ENCODE results near the gene CEP85. TPM values are rescaled to one million over a fixed set of nuclear protein-coding genes. Genes with fewer than 3 reads are reported as not detected.
A peak's percentile ranks its signal among the peaks of the same experiment; 100 is the strongest.
"Not testable (repeated sequence)": the region's sequence is repeated elsewhere in the genome, so short reads cannot be mapped to it uniquely, and the experiment has no call there.

CEP85 gene
- total RNA-seq, 4 donors from 2014 or later: 28.5 to 61.6 (median 41.3) TPM

DNA sequence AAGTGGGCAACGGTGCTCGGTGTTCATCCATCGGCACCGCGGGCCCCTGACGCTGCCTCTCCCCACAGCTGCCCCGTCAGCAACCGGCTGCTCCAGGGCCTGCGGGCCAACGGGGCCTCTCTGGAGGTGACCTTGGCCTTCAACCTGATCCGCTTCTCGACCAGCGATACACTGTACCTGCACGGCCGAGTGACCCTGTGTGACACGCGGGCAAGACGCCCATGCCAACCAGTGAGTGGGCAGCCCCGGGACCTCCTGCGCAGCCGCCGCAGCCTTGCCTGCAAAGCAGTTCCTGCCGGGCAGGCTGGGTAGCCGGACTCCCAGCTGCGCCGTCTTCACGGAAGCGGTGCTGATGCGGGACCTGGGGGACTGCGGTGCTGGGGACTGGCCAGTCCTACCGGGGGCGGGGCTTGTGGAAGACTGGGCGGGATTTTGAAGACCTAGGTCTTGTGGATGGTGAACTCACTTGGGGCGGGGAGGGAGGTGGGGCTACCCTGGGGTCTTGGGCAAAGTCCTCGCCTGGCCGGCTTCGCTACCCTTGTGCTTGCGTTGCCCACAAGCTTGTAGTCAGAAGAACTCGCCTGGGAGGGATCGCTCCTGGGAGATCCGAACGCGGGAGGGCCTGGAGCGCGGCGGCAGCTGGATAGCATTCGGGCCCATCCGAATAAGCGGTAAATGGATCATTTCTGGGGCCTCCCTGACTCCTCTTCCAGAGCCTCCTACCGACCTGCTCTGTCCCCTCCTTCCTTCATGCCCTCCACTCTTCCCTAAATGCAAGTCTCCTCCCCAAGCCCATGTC is 8.8 kb upstream of the CEP85 start:
- peak; percentile 69 to 84 for ATAC-seq
- Histone ChIP-seq H3K4me1 (peaks cover 0 to 7% of the 10 kb centered on the region in 2 donors), H3K27me3 (no peaks in the 10 kb centered on the region), H3K27ac (peak overlapping the region; percentile 29 to 66 (median 63)), H3K9me3 (no peaks in the 10 kb centered on the region), H3K36me3 (no peaks in the 10 kb centered on the region), H3K4me3 (peak overlapping the region; percentile 59 to 67 (median 60))
- intact Hi-C loops (cut with DNase I; ENCODE audit: low total_unique reads) (no loop called here), in situ Hi-C loops (cut with MboI; ENCODE audit: low sequenced_read_pairs in 4 of 4) (loop anchor here in 1 of 4 donors (5.0 kb wide), 1 partner anchor 53 kb away; the partner anchor contains the start of gene ZNF593OS)
- peak; percentile 27 to 80 for DNase-seq
- TF ChIP-seq CTCF (IDR thresholded peaks at IDR 0.05 in 4 of 5, conservative IDR thresholded peaks at IDR 0.05 in 1 of 5): no peak
- peak in 1 of 2 donors; percentile 22 for TF ChIP-seq POLR2A (IDR thresholded peaks at IDR 0.05)

GRCh38 chr1:26230682-26231081 is 3.3 kb upstream of the CEP85 start:
- not testable (repeated sequence) for H3K36me3 ChIP-seq, ATAC-seq, H3K4me3 ChIP-seq, H3K9me3 ChIP-seq, H3K27ac ChIP-seq, H3K27me3 ChIP-seq, DNase-seq
- peaks cover 7 to 15% of the 10 kb centered on the region in 2 donors for H3K4me1 ChIP-seq
- intact Hi-C loops (cut with DNase I; ENCODE audit: low total_unique reads) (loop anchor here (5.0 to 10.0 kb wide), 2 partner anchors 193 to 1344 kb away; no protein-coding TSS in a partner anchor), in situ Hi-C loops (cut with MboI; ENCODE audit: low sequenced_read_pairs in 4 of 4) (loop anchor here in 1 of 4 donors (5.0 kb wide), 1 partner anchor 63 kb away; the partner anchor contains the start of genes C1orf232 and ZNF593)

DNA sequence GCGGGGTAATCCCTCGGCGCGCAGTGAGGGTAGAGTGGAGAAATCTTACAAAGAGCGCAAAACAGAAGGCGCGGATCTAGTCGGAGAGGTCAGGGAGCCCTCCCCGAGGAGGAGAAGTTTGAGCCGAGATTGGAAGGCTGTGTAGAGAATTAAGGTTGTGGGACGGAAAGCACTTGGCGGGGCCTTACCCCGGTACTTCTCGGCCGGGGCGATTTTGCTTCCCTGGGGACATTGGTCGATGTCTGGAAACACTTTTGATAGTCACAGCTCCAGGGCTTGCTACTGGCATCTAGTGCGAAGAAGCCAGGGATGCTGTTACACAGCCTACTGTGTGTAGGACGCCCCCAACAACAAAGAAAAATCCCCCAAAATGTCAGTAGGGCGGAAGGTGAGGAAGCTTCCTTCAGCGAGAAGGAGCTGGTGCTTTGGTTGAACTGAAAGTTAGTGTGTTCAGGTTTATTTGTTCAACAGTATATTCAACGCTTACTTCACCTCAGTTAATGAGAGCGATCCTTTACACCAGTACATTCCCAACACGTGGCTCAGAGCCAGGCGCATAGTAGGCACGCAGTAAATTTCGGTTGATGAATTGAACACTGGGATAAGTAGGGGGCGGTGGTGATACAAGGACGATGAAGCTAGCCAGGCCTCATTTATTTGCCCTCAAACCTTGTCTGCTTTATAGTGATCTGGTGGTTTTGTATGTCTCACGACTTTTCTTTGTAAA is 807 bp downstream of the CEP85 start:
- in situ Hi-C loops (cut with MboI; ENCODE audit: low sequenced_read_pairs in 4 of 4): loop anchor here in 1 of 4 donors (5.0 kb wide), 1 partner anchor 68 kb away; the partner anchor contains the start of genes C1orf232 and ZNF593
- H3K27me3 ChIP-seq: no peaks in the 10 kb centered on the region
- no peaks in the 10 kb centered on the region for H3K36me3 ChIP-seq
- H3K27ac ChIP-seq: peak overlapping the region; percentile 97 to 99 (median 98)
- H3K4me1 ChIP-seq: peaks cover 37 to 40% of the 10 kb centered on the region in 2 donors
- no peak for DNase-seq
- peak overlapping the region; percentile 81 to 96 (median 90) for H3K4me3 ChIP-seq
- no peaks in the 10 kb centered on the region for H3K9me3 ChIP-seq
- intact Hi-C loops (cut with DNase I; ENCODE audit: low total_unique reads): loop anchor here (1.0 to 10.0 kb wide), 4 partner anchors 40 to 1340 kb away; partner anchors contain the start of gene PDIK1L
- TF ChIP-seq CTCF (IDR thresholded peaks at IDR 0.05 in 4 of 5, conservative IDR thresholded peaks at IDR 0.05 in 1 of 5) (no peak), POLR2A (IDR thresholded peaks at IDR 0.05) (no peak)
- ATAC-seq: peak in 1 of 2 donors; percentile 12

GRCh38 chr1:26237230-26237966 is 3.4 kb downstream of the CEP85 start:
- Histone ChIP-seq H3K36me3 (peaks cover 0 to 7% of the 10 kb centered on the region in 2 donors), H3K27ac (peak overlapping the region; percentile 97 to 99 (median 98)), H3K9me3 (no peaks in the 10 kb centered on the region), H3K4me3 (peak overlapping the region; percentile 18 to 31 (median 24)), H3K27me3 (no peaks in the 10 kb centered on the region), H3K4me1 (peaks cover 38 to 45% of the 10 kb centered on the region in 2 donors)
- TF ChIP-seq CTCF (IDR thresholded peaks at IDR 0.05 in 4 of 5, conservative IDR thresholded peaks at IDR 0.05 in 1 of 5) (no peak), POLR2A (IDR thresholded peaks at IDR 0.05) (no peak)
- DNase-seq: no peak
- no peak for ATAC-seq
- in situ Hi-C loops (cut with MboI; ENCODE audit: low sequenced_read_pairs in 4 of 4) (no loop called here), intact Hi-C loops (cut with DNase I; ENCODE audit: low total_unique reads) (loop anchor here (5.0 to 10.0 kb wide), 2 partner anchors 125 to 1337 kb away; partner anchors contain the start of gene PDIK1L)
